GM18526 (cell line): ENCODE data around the gene SPG7.

ENCODE experiments used
- POLR2A ChIP-seq: IDR thresholded peaks from 3 replicates; pipeline ENCODE4 v1.6.1; 2011; ENCODE audit not compliant: insufficient read length; ENCODE audit errors: extremely low read depth

The SPG7 gene

GRCh38 chr16:89550421-89551007 lies 42.3 kb downstream of the SPG7 start:
- no peak for TF ChIP-seq POLR2A

GRCh38 chr16:89552329-89552728 lies 44.1 kb downstream of the SPG7 start:
- TF ChIP-seq POLR2A, result no peak

- no peak for TF ChIP-seq POLR2A
Measured at GRCh38 chr16:89552913-89553312, 44.7 kb downstream of the SPG7 start.

GRCh38 chr16:89553733-89554132 lies 45.5 kb downstream of the SPG7 start:
- no peak for TF ChIP-seq POLR2A

GRCh38 chr16:89554343-89554742 lies 46.1 kb downstream of the SPG7 start:
- TF ChIP-seq POLR2A, result no peak

GRCh38 chr16:89555265-89555664 lies 47.1 kb downstream of the SPG7 start:
- TF ChIP-seq POLR2A, result no peak

- TF ChIP-seq POLR2A, result no peak
Measured at GRCh38 chr16:89555780-89556179, 47.6 kb downstream of the SPG7 start.

- TF ChIP-seq POLR2A, result no peak
Measured at GRCh38 chr16:89556750-89557689, 48.8 kb downstream of the SPG7 start.

GRCh38 chr16:89557690-89558490 lies 49.7 kb downstream of the SPG7 start:
- no peak for TF ChIP-seq POLR2A

- peak; percentile 99 for TF ChIP-seq POLR2A
Measured at GRCh38 chr16:89560378-89561141, 52.4 kb downstream of the SPG7 start, which contains the start of gene RPL13. Gene RPL13 (plus strand): TSS chr16:89560682. CDS start chr16:89560960, 278 bp downstream.

GRCh38 chr16:89561142-89561883 lies 53.1 kb downstream of the SPG7 start:
- no peak for TF ChIP-seq POLR2A

- TF ChIP-seq POLR2A, result peak; percentile 16
Measured at GRCh38 chr16:89561884-89562599, 53.8 kb downstream of the SPG7 start.

- no peak for TF ChIP-seq POLR2A
Measured at GRCh38 chr16:89562939-89563338, 54.7 kb downstream of the SPG7 start.
